DND-41 (cell line): Measurements from ENCODE around the gene DNM3.

ENCODE experiments used
- ATAC-seq: fragments of 200-7000 bp; cut with Tn5 transposase; 3 replicates; pipeline ENCODE4 v1.9.1; 2021; ENCODE audit warnings: low read depth; ENCODE audit not compliant: insufficient read depth
- DNase-seq: peaks from one replicate; pipeline ENCODE4 v3.0.0-alpha.2; 2020
- H2AFZ ChIP-seq: 2 replicates; pipeline ENCODE4 v1.6.0; 2012; ENCODE audit warnings: low read depth, low read length
- H3K27ac ChIP-seq: 2 replicates; pipeline ENCODE4 v1.5.1; 2012; ENCODE audit warnings: low read length, inconsistent platforms
- H3K27me3 ChIP-seq: fragments of 200-600 bp; sonication (generic); 2 replicates; pipeline ENCODE4 v1.6.0; 2012; ENCODE audit warnings: low read length, mild to moderate bottlenecking, inconsistent platforms; ENCODE audit not compliant: insufficient read depth, poor library complexity
- H3K36me3 ChIP-seq: 2 replicates; pipeline ENCODE4 v1.5.1; 2012; ENCODE audit warnings: low read length, inconsistent platforms; ENCODE audit not compliant: insufficient read depth
- H3K4me1 ChIP-seq: 2 replicates; pipeline ENCODE4 v1.5.1; 2012; ENCODE audit warnings: mild to moderate bottlenecking, low read length; ENCODE audit not compliant: insufficient read depth
- H3K4me2 ChIP-seq: 2 replicates; pipeline ENCODE4 v1.6.0; 2012; ENCODE audit warnings: mild to moderate bottlenecking, moderate library complexity, low read length, inconsistent platforms; ENCODE audit not compliant: insufficient read depth
- H3K4me3 ChIP-seq, 2 experiments: fragments of 200-600 bp in 1 of 2; shearing (Covaris generic) in 1 of 2; 2 replicates each; pipeline ENCODE4 v1.5.1; 2012 to 2016; ENCODE audit warnings: inconsistent platforms in 2 of 2, low read length in 2 of 2, mild to moderate bottlenecking in 2 of 2, low read depth in 1 of 2, moderate library complexity in 1 of 2
- H3K79me2 ChIP-seq: 2 replicates; pipeline ENCODE4 v1.6.0; 2012; ENCODE audit warnings: low read length, inconsistent platforms; ENCODE audit not compliant: insufficient read depth
- H3K9ac ChIP-seq: 2 replicates; pipeline ENCODE4 v1.6.0; 2012; ENCODE audit warnings: low read depth, mild to moderate bottlenecking, inconsistent platforms, low read length, moderate library complexity
- H3K9me3 ChIP-seq: 2 replicates; pipeline ENCODE4 v1.5.1; 2012; ENCODE audit warnings: low read length, moderate library complexity, mild to moderate bottlenecking, inconsistent platforms; ENCODE audit not compliant: insufficient read depth, severe bottlenecking
- H4K20me1 ChIP-seq: 2 replicates; pipeline ENCODE4 v1.6.0; 2012; ENCODE audit warnings: low read length; ENCODE audit not compliant: insufficient read depth
- EZH2 ChIP-seq: IDR thresholded peaks from 3 replicates; pipeline ENCODE4 v1.6.1; 2012; ENCODE audit warnings: borderline replicate concordance, low read depth, mild to moderate bottlenecking, moderate library complexity, low read length, inconsistent platforms; ENCODE audit not compliant: severe bottlenecking
- TF ChIP-seq, protein P1 (sequence below): IDR thresholded peaks from 2 replicates; pipeline ENCODE4 v1.5.1; 2012; ENCODE audit warnings: borderline replicate concordance, low read length, moderate library complexity, mild to moderate bottlenecking; ENCODE audit not compliant: poor library complexity, severe bottlenecking; ENCODE audit errors: extremely low read depth

The DNM3 gene

DNA sequence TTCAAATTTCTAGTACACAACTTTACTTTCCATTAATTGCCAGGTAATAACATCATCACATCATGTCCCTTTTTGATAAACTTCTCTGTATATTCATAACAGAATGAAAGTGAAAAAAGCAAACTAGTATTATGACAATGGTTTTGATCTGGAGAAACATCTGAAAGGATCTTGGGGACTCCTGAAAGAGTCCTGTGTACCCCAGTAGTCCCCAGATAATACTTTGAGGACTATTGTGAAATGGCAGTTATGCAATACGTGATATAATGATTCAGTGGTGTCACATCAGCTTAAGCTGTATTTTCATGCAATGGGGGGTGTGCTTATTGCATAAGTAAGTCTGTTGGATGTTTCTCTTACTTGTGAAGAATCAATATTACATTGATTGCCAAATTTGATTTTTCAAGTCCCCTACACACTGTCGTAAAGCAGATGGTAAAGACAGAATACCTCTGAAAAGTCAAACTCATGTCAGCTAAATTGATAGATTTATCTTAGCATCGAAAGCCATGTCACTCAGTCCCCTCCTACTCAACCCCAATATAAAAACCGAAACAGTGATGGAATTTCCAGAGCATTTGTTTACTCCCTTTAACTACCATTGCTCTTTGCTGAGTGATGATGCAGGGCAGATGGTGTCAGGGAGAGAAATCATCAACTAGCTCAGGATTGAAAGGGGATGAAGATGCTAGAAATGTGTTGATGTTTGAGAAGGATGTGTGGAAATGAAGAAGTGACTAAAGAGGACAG is 432.5 kb downstream of the DNM3 start:
- no peak for DNase-seq
- no peak overlapping the region for H3K4me3 ChIP-seq
- no peak overlapping the region for H2AFZ ChIP-seq
- H3K4me1 ChIP-seq = no peaks in the 10 kb centered on the region
- H3K79me2 ChIP-seq = no peaks in the 10 kb centered on the region
- no peaks in the 10 kb centered on the region for H3K36me3 ChIP-seq
- no peaks in the 10 kb centered on the region for H4K20me1 ChIP-seq
- H3K27ac ChIP-seq = no peak overlapping the region
- H3K27me3 ChIP-seq = peaks cover 3% of the 10 kb centered on the region
- no peak for ATAC-seq
- no peak overlapping the region for H3K9ac ChIP-seq
- H3K9me3 ChIP-seq = no peaks in the 10 kb centered on the region
- TF ChIP-seq EZH2 = no peak
- TF ChIP-seq, protein P1, sequence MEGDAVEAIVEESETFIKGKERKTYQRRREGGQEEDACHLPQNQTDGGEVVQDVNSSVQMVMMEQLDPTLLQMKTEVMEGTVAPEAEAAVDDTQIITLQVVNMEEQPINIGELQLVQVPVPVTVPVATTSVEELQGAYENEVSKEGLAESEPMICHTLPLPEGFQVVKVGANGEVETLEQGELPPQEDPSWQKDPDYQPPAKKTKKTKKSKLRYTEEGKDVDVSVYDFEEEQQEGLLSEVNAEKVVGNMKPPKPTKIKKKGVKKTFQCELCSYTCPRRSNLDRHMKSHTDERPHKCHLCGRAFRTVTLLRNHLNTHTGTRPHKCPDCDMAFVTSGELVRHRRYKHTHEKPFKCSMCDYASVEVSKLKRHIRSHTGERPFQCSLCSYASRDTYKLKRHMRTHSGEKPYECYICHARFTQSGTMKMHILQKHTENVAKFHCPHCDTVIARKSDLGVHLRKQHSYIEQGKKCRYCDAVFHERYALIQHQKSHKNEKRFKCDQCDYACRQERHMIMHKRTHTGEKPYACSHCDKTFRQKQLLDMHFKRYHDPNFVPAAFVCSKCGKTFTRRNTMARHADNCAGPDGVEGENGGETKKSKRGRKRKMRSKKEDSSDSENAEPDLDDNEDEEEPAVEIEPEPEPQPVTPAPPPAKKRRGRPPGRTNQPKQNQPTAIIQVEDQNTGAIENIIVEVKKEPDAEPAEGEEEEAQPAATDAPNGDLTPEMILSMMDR = no peak
- no peak overlapping the region for H3K4me2 ChIP-seq

DNA sequence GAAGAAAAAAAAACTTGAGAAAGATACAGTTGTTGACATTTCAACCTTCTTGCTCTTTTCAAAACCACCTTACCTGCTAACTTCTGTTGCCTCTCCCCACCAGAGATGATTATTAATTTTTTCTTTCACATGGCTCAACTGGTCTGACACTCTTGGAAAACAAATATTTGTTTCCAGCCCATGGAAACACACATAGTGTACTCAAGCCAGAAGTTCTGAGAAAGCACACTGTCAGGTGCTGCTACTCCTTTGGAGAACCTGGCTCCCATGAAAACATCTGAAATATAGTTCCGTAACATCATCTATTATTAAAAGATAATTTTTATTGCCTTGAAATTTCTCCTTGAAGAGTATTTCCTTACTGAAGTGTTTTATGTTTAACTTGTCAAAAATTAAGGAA is 434.2 kb downstream of the DNM3 start:
- Histone ChIP-seq H3K4me3 (no peak overlapping the region), H3K9ac (no peak overlapping the region), H3K27ac (no peak overlapping the region), H3K36me3 (no peaks in the 10 kb centered on the region), H3K27me3 (peaks cover 3% of the 10 kb centered on the region), H3K9me3 (no peaks in the 10 kb centered on the region), H3K4me1 (no peaks in the 10 kb centered on the region), H3K79me2 (no peaks in the 10 kb centered on the region), H4K20me1 (no peaks in the 10 kb centered on the region), H2AFZ (no peak overlapping the region), H3K4me2 (no peak overlapping the region)
- DNase-seq = no peak
- no peak for TF ChIP-seq EZH2
- TF ChIP-seq, protein P1 = no peak
- no peak for ATAC-seq

DNA sequence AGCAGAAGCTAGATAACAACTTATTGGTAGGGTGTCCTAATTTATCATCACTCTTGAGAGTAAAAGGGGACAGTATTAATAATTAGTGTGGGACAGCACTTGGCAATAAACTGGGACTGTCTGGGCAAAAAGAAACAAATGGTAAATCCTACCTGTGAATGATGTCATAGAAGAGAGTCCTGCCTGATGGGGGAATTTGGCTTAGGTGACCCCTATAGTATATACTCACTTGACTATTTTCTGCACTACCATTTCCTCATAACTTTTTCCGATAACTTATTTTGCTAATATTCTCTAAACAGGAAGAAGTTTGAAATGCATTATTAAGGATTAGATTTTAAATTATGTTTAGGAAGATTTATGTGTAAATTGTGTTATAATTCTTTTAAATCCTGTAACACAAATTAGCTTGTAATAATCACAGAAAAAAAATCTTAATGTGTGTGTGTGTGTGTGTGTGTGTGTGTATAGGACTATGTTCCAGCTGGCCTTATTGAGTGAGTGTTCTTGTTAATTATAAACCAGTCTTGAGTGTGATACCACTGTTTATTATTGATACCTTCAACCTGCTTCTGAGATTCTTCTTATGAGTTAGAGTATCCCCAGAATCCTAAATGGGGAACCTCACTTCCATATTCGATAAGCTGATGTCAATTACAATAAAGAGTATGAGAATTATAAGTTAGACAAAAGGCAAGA is 435.0 kb downstream of the DNM3 start:
- H3K4me3 ChIP-seq = no peak overlapping the region
- TF ChIP-seq EZH2 = no peak
- no peak for ATAC-seq
- H3K79me2 ChIP-seq = no peaks in the 10 kb centered on the region
- no peaks in the 10 kb centered on the region for H4K20me1 ChIP-seq
- no peak overlapping the region for H3K9ac ChIP-seq
- no peak for DNase-seq
- no peaks in the 10 kb centered on the region for H3K36me3 ChIP-seq
- H2AFZ ChIP-seq = no peak overlapping the region
- peaks cover 3% of the 10 kb centered on the region for H3K27me3 ChIP-seq
- no peaks in the 10 kb centered on the region for H3K9me3 ChIP-seq
- H3K4me1 ChIP-seq = no peaks in the 10 kb centered on the region
- no peak overlapping the region for H3K4me2 ChIP-seq
- H3K27ac ChIP-seq = no peak overlapping the region

DNA sequence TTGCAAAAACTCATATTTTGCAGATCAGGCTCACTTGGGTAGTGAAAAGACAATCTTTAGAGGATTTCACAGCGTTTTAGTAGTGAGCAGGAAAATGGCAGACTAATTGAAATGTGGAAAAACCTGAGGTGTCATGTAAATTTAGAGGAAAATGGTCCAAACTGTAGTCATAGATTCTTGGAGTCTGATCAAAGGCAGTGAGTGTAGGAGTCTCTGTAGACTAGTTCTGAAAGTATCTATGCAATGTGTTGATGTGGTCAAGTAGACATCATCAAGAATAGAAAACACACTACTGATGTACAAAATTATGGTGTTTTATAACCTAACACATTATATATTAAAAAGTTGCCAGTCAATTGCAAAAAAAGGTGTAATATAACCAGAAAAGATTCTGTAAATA is 436.0 kb downstream of the DNM3 start:
- no peak for ATAC-seq
- no peak for DNase-seq
- TF ChIP-seq, protein P1 = no peak
- TF ChIP-seq EZH2 = no peak
- H3K79me2 ChIP-seq = no peaks in the 10 kb centered on the region
- no peak overlapping the region for H3K27ac ChIP-seq
- H2AFZ ChIP-seq = no peak overlapping the region
- no peaks in the 10 kb centered on the region for H4K20me1 ChIP-seq
- H3K4me2 ChIP-seq = no peak overlapping the region
- no peaks in the 10 kb centered on the region for H3K9me3 ChIP-seq
- no peaks in the 10 kb centered on the region for H3K4me1 ChIP-seq
- H3K4me3 ChIP-seq = no peak overlapping the region
- no peaks in the 10 kb centered on the region for H3K36me3 ChIP-seq
- H3K27me3 ChIP-seq = no peaks in the 10 kb centered on the region
- H3K9ac ChIP-seq = no peak overlapping the region
